ENCODE measurements around the gene DEAF1. TPM values are rescaled to one million over a fixed set of nuclear protein-coding genes. Genes with fewer than 3 reads are reported as not detected.

DEAF1 gene
- total and polyA plus RNA-seq, 2 donors (not counting 3 experiments of a cell fraction or from before 2014, with no cell fraction given) = 43.6 to 55.7 TPM

DNA sequence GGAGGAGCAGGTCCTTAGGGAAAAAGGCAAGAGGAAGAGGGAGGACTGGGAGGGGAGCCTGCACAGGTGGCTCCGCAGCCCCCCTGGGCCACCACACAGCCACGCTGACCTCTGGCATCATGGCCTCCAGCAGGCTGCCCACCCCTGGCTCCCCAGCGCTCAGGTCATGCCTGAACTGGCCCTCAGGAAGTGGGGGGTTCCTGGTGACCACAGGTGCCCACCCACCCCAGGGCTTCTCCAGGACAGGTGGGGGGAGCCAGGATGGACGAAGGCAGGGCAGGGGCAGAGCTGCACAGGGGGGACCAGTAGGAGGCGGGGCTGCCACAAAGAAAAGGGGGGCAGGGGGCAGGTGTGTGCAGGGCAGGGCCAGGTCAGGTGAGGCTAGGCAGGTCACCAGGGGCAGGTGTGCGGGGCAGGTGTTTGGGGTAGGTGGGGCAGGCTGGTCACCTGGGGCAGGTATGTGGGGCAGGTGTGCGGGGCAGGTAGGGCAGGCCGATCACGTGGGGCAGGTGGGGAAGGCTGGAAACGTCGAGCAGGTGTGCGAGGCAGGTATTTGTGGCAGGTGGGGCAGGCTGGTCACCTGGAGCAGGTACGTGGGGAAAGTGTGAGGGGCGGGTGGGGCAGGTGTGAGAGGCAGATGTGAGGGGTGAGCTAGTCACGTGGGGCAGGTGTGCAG lies 997 bp downstream of the DEAF1 start:
- dilution Hi-C loops (cut with MboI; ENCODE audit: extremely low pct_ligation_motif_present, low sequenced_read_pairs) = no loop called here
- TF ChIP-seq FOS (IDR thresholded peaks at IDR 0.05; ENCODE audit: borderline replicate concordance, insufficient read depth, low read length) (no peak), POLR2A (IDR thresholded peaks at IDR 0.05; ENCODE audit: low read depth, low read length) (no peak), JUN (IDR thresholded peaks at IDR 0.05; ENCODE audit: borderline replicate concordance, insufficient read depth, insufficient read length, low read depth) (no peak), CTCF (IDR thresholded peaks at IDR 0.05; ENCODE audit: extremely low read depth in 1 of 2, insufficient read depth in 1 of 2, low read depth in 1 of 2, low read length in 2 of 2) (no peak), POLR2AphosphoS5 (IDR thresholded peaks at IDR 0.05; ENCODE audit: insufficient read depth, low read depth, low read length) (no peak), GATA2 (IDR thresholded peaks at IDR 0.05; ENCODE audit: insufficient read depth, insufficient read length, low read depth, low read length) (no peak)
- Histone ChIP-seq H3K4me2 (ENCODE audit: insufficient read depth, low read length) (peak overlapping the region; percentile 64), H3K79me2 (ENCODE audit: control insufficient read depth, insufficient read depth, low read length) (peaks cover 59% of the 10 kb centered on the region), H3K9me3 (replicated peaks; ENCODE audit: control insufficient read depth, insufficient read depth, low read length) (no peaks in the 10 kb centered on the region), H2AFZ (ENCODE audit: low read depth, low read length) (no peak overlapping the region), H3K4me3 (replicated peaks in 1 of 3; ENCODE audit: insufficient read depth in 1 of 3, low read depth in 1 of 3, low read length in 3 of 3) (peak overlapping the region; percentile 10 to 46 (median 28)), H3K36me3 (ENCODE audit: control insufficient read depth in 2 of 2, extremely low read depth in 1 of 2, insufficient read depth in 2 of 2, low read length in 2 of 2) (no peaks in the 10 kb centered on the region), H3K27me3 (ENCODE audit: control insufficient read depth in 2 of 2, insufficient read depth in 2 of 2, low read length in 2 of 2) (no peaks in the 10 kb centered on the region), H3K27ac (ENCODE audit: insufficient read depth, low read depth, low read length) (no peak overlapping the region), H3K9ac (replicated peaks; ENCODE audit: extremely low read depth, insufficient read depth, low read length) (no peak overlapping the region), H4K20me1 (replicated peaks; ENCODE audit: control insufficient read depth, extremely low read depth, insufficient read depth, low read length) (no peaks in the 10 kb centered on the region), H3K9me1 (replicated peaks; ENCODE audit: control insufficient read depth, extremely low read depth, insufficient read depth, low read length) (no peaks in the 10 kb centered on the region), H3K4me1 (ENCODE audit: control insufficient read depth, extremely low read depth, insufficient read depth, low read length) (peaks cover 32% of the 10 kb centered on the region)
- DNase-seq (ENCODE audit: low read depth, low spot score) (no peak), FAIRE-seq (no peak)
- ChIA-PET POLR2A (no interaction called here), CTCF (interaction anchor here (0.7 to 1.7 kb wide), 5 partner anchors 13 to 34 kb away, joined by 3 to 6 read pairs (median 3); no protein-coding TSS in a partner anchor)
- BruUV-seq (replicated peaks) = no TSS peak
- intact Hi-C loops (cut with micrococcal nuclease) = no loop called here

Data from endothelial cell of umbilical vein (primary cell).